ENCODE measurements around the gene CC2D1A. TPM values are rescaled to one million over a fixed set of nuclear protein-coding genes. Genes with fewer than 3 reads are reported as not detected.

The CC2D1A gene
- total and polyA plus RNA-seq, 4 donors = 7.4 to 12.0 (median 9.9) TPM

DNA sequence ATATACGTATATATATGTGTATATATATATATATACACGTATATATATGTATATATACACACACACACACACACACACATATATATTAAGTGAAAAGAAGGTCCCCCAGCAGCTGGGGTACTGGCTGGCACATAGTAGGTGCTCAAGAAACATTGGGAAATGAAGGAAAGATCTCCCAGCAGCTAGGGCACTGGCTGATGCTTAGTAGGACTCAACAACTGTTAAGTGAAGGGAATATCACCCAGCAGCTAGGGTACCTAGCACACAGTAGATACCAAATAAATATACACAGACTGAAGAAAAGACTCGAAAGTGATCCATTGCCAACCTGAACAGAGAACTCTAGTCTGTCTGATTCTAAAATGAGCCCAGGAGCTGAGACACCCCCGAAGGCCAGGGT lies 20.0 kb downstream of the CC2D1A start:
- Histone ChIP-seq H3K9ac (ENCODE audit: low read depth in 1 of 2, low read length in 2 of 2) (no peak overlapping the region), H3K36me3 (ENCODE audit: control insufficient read depth in 4 of 4, insufficient read depth in 3 of 4, low read depth in 1 of 4, low read length in 3 of 4) (peaks cover 22 to 41% (median 27%) of the 10 kb centered on the region in 4 donors), H3K27ac (ENCODE audit: low read depth in 1 of 2, low read length in 2 of 2) (no peak overlapping the region), H3K4me1 (ENCODE audit: control insufficient read depth in 4 of 4, insufficient read depth in 4 of 4, low read length in 3 of 4) (no peaks in the 10 kb centered on the region), H3K4me3 (ENCODE audit: low read depth in 1 of 3, low read length in 3 of 3) (no peak overlapping the region), H3K27me3 (ENCODE audit: control insufficient read depth in 4 of 4, insufficient read depth in 4 of 4, low read length in 3 of 4) (no peaks in the 10 kb centered on the region), H3K9me3 (ENCODE audit: control insufficient read depth in 4 of 4, low read length in 3 of 4) (no peaks in the 10 kb centered on the region)
- 87% methylated on average over 4 of the region's 4 CpGs for WGBS
- no peak for TF ChIP-seq SP1 (IDR thresholded peaks at IDR 0.05)
- TF ChIP-seq NR2F2 (IDR thresholded peaks at IDR 0.05) = no peak
- no peak for TF ChIP-seq RAD21 (IDR thresholded peaks at IDR 0.05)
- TF ChIP-seq, protein P1, sequence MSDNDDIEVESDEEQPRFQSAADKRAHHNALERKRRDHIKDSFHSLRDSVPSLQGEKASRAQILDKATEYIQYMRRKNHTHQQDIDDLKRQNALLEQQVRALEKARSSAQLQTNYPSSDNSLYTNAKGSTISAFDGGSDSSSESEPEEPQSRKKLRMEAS (IDR thresholded peaks at IDR 0.05) = no peak
- TF ChIP-seq FOXA2 (IDR thresholded peaks at IDR 0.05) = no peak
- TF ChIP-seq, protein P2, sequence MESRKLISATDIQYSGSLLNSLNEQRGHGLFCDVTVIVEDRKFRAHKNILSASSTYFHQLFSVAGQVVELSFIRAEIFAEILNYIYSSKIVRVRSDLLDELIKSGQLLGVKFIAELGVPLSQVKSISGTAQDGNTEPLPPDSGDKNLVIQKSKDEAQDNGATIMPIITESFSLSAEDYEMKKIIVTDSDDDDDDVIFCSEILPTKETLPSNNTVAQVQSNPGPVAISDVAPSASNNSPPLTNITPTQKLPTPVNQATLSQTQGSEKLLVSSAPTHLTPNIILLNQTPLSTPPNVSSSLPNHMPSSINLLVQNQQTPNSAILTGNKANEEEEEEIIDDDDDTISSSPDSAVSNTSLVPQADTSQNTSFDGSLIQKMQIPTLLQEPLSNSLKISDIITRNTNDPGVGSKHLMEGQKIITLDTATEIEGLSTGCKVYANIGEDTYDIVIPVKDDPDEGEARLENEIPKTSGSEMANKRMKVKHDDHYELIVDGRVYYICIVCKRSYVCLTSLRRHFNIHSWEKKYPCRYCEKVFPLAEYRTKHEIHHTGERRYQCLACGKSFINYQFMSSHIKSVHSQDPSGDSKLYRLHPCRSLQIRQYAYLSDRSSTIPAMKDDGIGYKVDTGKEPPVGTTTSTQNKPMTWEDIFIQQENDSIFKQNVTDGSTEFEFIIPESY (IDR thresholded peaks at IDR 0.05) = no peak
- TF ChIP-seq TAF1 (conservative IDR thresholded peaks at IDR 0.05) = no peak
- TF ChIP-seq, protein P3, sequence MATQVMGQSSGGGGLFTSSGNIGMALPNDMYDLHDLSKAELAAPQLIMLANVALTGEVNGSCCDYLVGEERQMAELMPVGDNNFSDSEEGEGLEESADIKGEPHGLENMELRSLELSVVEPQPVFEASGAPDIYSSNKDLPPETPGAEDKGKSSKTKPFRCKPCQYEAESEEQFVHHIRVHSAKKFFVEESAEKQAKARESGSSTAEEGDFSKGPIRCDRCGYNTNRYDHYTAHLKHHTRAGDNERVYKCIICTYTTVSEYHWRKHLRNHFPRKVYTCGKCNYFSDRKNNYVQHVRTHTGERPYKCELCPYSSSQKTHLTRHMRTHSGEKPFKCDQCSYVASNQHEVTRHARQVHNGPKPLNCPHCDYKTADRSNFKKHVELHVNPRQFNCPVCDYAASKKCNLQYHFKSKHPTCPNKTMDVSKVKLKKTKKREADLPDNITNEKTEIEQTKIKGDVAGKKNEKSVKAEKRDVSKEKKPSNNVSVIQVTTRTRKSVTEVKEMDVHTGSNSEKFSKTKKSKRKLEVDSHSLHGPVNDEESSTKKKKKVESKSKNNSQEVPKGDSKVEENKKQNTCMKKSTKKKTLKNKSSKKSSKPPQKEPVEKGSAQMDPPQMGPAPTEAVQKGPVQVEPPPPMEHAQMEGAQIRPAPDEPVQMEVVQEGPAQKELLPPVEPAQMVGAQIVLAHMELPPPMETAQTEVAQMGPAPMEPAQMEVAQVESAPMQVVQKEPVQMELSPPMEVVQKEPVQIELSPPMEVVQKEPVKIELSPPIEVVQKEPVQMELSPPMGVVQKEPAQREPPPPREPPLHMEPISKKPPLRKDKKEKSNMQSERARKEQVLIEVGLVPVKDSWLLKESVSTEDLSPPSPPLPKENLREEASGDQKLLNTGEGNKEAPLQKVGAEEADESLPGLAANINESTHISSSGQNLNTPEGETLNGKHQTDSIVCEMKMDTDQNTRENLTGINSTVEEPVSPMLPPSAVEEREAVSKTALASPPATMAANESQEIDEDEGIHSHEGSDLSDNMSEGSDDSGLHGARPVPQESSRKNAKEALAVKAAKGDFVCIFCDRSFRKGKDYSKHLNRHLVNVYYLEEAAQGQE (IDR thresholded peaks at IDR 0.05) = no peak
- TF ChIP-seq FOXA1 (IDR thresholded peaks at IDR 0.05) = no peak
- TF ChIP-seq, protein P4, sequence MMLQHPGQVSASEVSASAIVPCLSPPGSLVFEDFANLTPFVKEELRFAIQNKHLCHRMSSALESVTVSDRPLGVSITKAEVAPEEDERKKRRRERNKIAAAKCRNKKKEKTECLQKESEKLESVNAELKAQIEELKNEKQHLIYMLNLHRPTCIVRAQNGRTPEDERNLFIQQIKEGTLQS (IDR thresholded peaks at IDR 0.05) = no peak
- no peak for TF ChIP-seq EGR1 (IDR thresholded peaks at IDR 0.05; ENCODE audit: low read depth in 2 of 2)
- TF ChIP-seq HNF4A (conservative IDR thresholded peaks at IDR 0.05) = no peak
- no peak for TF ChIP-seq JUND (IDR thresholded peaks at IDR 0.05)
- TF ChIP-seq GABPA (IDR thresholded peaks at IDR 0.05 in 1 of 2, conservative IDR thresholded peaks at IDR 0.05 in 1 of 2) = no peak
- DNase-seq (ENCODE audit: low spot score) = no peak

DNA sequence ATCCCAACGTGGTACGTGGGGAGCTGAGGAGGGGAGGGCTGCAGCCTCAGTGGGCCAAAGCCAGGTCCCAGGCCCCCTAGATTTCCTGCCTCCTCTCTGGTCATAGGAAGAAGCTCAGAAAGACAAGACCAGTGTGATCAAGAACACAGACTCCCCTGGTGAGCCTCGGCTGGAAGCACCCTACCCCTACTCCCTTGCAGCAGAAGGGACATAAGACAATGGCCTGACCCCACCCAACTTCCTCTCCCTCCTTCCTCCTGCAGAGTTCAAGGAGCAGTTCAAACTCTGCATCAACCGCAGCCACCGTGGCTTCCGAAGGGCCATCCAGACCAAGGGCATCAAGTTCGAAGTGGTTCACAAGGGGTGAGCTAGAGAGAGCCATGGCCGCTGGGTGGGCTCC lies 20.7 kb downstream of the CC2D1A start:
- Histone ChIP-seq H3K4me1 (ENCODE audit: control insufficient read depth in 4 of 4, insufficient read depth in 4 of 4, low read length in 3 of 4) (no peaks in the 10 kb centered on the region), H3K4me3 (ENCODE audit: low read depth in 1 of 3, low read length in 3 of 3) (no peak overlapping the region), H3K9me3 (ENCODE audit: control insufficient read depth in 4 of 4, low read length in 3 of 4) (no peaks in the 10 kb centered on the region), H3K36me3 (ENCODE audit: control insufficient read depth in 4 of 4, insufficient read depth in 3 of 4, low read depth in 1 of 4, low read length in 3 of 4) (peaks cover 17 to 35% (median 25%) of the 10 kb centered on the region in 4 donors), H3K27me3 (ENCODE audit: control insufficient read depth in 4 of 4, insufficient read depth in 4 of 4, low read length in 3 of 4) (no peaks in the 10 kb centered on the region), H3K9ac (ENCODE audit: low read depth in 1 of 2, low read length in 2 of 2) (no peak overlapping the region), H3K27ac (ENCODE audit: low read depth in 1 of 2, low read length in 2 of 2) (no peak overlapping the region)
- 83% methylated on average over 8 of the region's 8 CpGs for WGBS
- DNase-seq (ENCODE audit: low spot score) = no peak
- TF ChIP-seq RXRA (IDR thresholded peaks at IDR 0.05) = no peak
- TF ChIP-seq EGR1 (IDR thresholded peaks at IDR 0.05; ENCODE audit: low read depth in 2 of 2) = no peak
- TF ChIP-seq NR2F2 (IDR thresholded peaks at IDR 0.05) = no peak
- no peak for TF ChIP-seq GABPA (IDR thresholded peaks at IDR 0.05 in 1 of 2, conservative IDR thresholded peaks at IDR 0.05 in 1 of 2)
- no peak for TF ChIP-seq HNF4A (conservative IDR thresholded peaks at IDR 0.05)
- TF ChIP-seq, protein P5, sequence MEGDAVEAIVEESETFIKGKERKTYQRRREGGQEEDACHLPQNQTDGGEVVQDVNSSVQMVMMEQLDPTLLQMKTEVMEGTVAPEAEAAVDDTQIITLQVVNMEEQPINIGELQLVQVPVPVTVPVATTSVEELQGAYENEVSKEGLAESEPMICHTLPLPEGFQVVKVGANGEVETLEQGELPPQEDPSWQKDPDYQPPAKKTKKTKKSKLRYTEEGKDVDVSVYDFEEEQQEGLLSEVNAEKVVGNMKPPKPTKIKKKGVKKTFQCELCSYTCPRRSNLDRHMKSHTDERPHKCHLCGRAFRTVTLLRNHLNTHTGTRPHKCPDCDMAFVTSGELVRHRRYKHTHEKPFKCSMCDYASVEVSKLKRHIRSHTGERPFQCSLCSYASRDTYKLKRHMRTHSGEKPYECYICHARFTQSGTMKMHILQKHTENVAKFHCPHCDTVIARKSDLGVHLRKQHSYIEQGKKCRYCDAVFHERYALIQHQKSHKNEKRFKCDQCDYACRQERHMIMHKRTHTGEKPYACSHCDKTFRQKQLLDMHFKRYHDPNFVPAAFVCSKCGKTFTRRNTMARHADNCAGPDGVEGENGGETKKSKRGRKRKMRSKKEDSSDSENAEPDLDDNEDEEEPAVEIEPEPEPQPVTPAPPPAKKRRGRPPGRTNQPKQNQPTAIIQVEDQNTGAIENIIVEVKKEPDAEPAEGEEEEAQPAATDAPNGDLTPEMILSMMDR (IDR thresholded peaks at IDR 0.05; ENCODE audit: low read depth, low read length, missing input control) = no peak
- no peak for TF ChIP-seq FOXA2 (IDR thresholded peaks at IDR 0.05)
- TF ChIP-seq RAD21 (IDR thresholded peaks at IDR 0.05) = no peak
- TF ChIP-seq, protein P3 (IDR thresholded peaks at IDR 0.05) = no peak
- no peak for TF ChIP-seq JUND (IDR thresholded peaks at IDR 0.05)
- TF ChIP-seq, protein P2 (IDR thresholded peaks at IDR 0.05) = no peak
- TF ChIP-seq, protein P4 (IDR thresholded peaks at IDR 0.05) = no peak

Measured in liver (tissue), 9 donors.